Measurements from ENCODE around the gene CREB5.

GRCh38 chr7:28808796-28809533, 396.6 kb downstream of the CREB5 start:
- TF ChIP-seq, protein P1, sequence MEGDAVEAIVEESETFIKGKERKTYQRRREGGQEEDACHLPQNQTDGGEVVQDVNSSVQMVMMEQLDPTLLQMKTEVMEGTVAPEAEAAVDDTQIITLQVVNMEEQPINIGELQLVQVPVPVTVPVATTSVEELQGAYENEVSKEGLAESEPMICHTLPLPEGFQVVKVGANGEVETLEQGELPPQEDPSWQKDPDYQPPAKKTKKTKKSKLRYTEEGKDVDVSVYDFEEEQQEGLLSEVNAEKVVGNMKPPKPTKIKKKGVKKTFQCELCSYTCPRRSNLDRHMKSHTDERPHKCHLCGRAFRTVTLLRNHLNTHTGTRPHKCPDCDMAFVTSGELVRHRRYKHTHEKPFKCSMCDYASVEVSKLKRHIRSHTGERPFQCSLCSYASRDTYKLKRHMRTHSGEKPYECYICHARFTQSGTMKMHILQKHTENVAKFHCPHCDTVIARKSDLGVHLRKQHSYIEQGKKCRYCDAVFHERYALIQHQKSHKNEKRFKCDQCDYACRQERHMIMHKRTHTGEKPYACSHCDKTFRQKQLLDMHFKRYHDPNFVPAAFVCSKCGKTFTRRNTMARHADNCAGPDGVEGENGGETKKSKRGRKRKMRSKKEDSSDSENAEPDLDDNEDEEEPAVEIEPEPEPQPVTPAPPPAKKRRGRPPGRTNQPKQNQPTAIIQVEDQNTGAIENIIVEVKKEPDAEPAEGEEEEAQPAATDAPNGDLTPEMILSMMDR (conservative IDR thresholded peaks at IDR 0.05): no peak
- no peak for TF ChIP-seq EZH2 (IDR thresholded peaks at IDR 0.05; ENCODE audit: low read depth)
